Raji (cell line): ENCODE results near the gene CHAMP1.

ENCODE experiments used
- POLR2A ChIP-seq: IDR thresholded peaks from 2 replicates; pipeline ENCODE4 v1.6.1; 2011; ENCODE audit warnings: low read depth, low read length, control low read depth; ENCODE audit not compliant: insufficient read depth

The CHAMP1 gene

DNA sequence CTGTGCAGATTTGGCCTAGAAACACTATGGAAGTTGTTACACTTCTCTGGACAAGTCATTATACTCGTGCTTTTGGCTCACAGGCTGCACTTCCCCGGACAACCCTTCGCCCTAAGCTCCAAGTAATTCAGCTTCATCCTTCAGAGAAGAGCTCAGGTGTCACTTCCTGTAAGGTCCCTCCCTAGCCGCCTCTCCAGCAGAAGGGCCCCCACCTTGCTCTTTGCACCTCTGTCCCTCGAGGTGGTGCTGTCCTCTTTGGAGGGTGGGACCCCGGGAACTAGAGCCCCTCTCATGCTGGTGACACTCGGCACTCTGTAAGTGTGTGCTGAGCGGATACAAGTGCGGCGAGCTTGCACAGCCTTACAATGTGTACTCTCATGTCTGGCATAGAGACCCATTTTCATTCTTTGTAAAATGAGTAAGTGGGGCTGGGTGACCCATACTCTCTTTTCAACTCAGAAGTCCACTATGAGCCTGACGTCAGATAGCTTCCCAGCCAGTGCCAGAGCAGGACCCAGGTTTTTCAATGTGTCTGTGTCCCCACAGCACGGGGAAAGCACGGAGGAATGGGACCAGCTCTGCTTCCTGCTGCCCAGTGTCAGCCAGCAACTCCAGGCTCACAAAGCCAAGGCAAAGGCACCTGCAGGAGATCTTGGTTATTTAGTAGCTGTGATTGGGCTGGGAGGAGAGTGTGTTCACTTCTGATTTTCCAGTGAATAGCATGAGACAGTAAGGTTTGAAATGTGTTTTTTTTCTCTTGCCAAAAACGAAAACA, 26.9 kb downstream of the CHAMP1 start:
- no peak for TF ChIP-seq POLR2A
